ENCODE data around the gene PYCR2. TPM values are rescaled to one million over a fixed set of nuclear protein-coding genes. Genes with fewer than 3 reads are reported as not detected.

PYCR2 gene
- total and polyA plus RNA-seq, 11 donors: 53.6 to 89.0 (median 65.1) TPM

DNA sequence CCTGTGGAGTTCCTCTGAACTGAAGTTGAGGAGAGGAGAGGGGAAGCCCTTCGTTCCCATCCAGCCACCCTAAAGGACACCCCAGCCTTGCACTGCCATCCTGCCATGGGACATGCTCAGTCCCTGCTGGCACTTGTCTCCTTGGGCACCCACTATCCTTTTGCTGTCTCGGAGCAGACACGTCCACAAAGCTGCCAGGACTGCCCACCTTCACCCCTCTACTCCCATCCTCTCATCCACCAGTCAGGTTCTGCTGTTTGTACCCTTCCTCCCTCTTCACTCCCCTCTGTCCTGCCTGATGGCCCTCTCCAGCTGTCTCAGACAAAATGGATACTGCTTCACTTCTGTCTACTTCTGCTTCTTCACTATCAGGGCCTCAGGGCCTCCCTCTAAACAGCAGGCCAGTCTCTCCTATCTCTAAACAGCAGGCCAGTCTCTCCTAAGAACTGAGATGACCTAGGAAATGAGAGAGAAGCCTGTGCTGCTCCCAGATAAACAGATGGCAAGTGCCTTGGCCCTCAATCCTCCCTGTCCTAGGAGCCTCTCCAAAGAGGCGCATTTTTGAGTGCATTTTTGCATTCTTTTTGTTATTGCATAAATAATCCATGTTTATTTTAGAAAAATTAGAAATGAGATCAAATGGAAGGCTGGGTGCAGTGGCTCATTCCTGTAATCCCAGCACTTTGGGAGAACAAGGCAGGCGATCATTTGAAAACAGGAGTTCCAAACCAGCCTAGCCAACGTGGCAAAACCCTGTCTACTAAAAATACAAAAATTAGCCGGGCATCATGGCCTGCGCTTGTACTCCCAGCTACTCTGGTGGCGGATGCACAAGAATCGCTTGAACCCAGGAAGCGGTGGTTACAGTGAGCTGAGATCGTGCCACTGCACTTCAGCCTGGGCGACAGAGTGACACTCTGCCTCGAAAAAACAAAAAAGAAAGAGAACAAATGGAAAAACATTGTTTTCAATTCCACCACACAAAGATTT is 4.4 kb upstream of the PYCR2 start:
- DNase-seq (no peak), ATAC-seq (no peak)
- no peaks in the 10 kb centered on the region for H3K9me3 ChIP-seq
- H3K27me3 ChIP-seq: no peaks in the 10 kb centered on the region
- 87 to 92% (median 89%) methylated on average over 14 of the region's 14 CpGs for WGBS, 4 donors
- peaks cover 0 to 8% (median 4%) of the 10 kb centered on the region in 12 donors for H3K4me1 ChIP-seq
- no peaks in the 10 kb centered on the region for H3K36me3 ChIP-seq
- H3K4me3 ChIP-seq: no peak overlapping the region
- TF ChIP-seq POLR2A (IDR thresholded peaks at IDR 0.05): no peak
- TF ChIP-seq, protein P1, sequence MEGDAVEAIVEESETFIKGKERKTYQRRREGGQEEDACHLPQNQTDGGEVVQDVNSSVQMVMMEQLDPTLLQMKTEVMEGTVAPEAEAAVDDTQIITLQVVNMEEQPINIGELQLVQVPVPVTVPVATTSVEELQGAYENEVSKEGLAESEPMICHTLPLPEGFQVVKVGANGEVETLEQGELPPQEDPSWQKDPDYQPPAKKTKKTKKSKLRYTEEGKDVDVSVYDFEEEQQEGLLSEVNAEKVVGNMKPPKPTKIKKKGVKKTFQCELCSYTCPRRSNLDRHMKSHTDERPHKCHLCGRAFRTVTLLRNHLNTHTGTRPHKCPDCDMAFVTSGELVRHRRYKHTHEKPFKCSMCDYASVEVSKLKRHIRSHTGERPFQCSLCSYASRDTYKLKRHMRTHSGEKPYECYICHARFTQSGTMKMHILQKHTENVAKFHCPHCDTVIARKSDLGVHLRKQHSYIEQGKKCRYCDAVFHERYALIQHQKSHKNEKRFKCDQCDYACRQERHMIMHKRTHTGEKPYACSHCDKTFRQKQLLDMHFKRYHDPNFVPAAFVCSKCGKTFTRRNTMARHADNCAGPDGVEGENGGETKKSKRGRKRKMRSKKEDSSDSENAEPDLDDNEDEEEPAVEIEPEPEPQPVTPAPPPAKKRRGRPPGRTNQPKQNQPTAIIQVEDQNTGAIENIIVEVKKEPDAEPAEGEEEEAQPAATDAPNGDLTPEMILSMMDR (IDR thresholded peaks at IDR 0.05): no peak
- intact Hi-C loops (cut with DNase I): no loop called here
- no peak overlapping the region for H3K27ac ChIP-seq

DNA sequence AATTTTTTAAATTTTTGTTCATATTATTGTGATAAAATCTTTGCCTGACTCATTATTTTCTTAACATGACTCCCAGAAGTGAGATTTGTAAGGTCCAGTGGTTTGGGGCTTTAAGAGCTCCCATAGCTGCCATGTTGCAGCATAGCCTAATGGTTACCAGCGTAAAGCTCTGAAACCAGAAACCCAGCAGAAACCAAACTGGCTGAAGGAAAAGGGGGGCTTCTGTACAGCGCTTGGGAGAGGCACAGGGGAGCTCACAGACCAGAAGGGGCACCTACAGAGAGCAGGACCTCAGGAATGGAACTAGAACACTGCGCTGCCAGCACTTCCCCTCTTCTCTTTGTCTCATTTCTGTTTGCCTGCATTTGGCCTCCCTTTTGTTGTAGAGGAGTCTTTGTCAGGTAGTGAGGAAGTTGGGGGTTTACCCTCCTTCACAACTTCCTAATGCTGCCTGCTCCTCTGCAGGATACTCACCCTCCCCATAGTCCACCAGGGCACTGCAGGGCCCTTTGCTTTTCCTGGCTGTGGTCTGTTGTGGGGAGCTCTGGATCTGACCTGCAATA is 2.6 kb upstream of the PYCR2 start:
- peaks cover 0 to 8% (median 2%) of the 10 kb centered on the region in 9 donors for H3K36me3 ChIP-seq
- H3K4me1 ChIP-seq: peaks cover 0 to 23% (median 10%) of the 10 kb centered on the region in 12 donors
- 86 to 98% (median 89%) methylated on average over 3 of the region's 3 CpGs for WGBS, 4 donors

DNA sequence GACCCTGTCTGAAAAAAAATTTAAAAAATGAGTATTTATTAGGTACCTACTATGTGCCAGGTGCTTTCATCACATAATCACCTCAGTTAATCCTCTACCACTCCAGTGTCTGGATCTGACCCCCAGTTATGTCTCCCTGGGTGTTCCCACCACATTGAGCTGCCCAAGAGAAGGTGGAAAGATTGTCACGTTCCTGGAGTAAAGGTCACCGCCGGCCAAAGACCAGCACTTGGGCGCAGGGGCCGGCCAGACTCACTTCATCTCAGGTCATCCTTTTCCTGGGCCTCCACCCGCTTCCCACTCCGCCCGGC is 714 bp downstream of the PYCR2 start:
- 2 to 5% (median 3%) methylated on average over 8 of the region's 8 CpGs for WGBS, 4 donors
- TF ChIP-seq, protein P1 (IDR thresholded peaks at IDR 0.05): no peak
- TF ChIP-seq POLR2A (IDR thresholded peaks at IDR 0.05): no peak
- Histone ChIP-seq H3K27me3 (no peaks in the 10 kb centered on the region), H3K27ac (peak overlapping the region; percentile 67 to 97 (median 93)), H3K4me3 (peak overlapping the region; percentile 52 to 96 (median 82)), H3K4me1 (peaks cover 0 to 42% (median 19%) of the 10 kb centered on the region in 12 donors), H3K9me3 (no peaks in the 10 kb centered on the region), H3K36me3 (peaks cover 0 to 38% (median 21%) of the 10 kb centered on the region in 9 donors)
- peak in 1 of 4 donors; percentile 6 for ATAC-seq
- intact Hi-C loops (cut with DNase I): loop anchor here in 4 of 10 donors (5.0 kb wide), 4 partner anchors 41 to 146 kb away; partner anchors contain the start of genes TMEM63A (in 2 of the 4) and SRP9 (in 1 of the 4)
- DNase-seq: no peak

More for the DNA sequence above, 2.6 kb upstream of the PYCR2 start:
- DNase-seq (no peak), ATAC-seq (no peak)
- Histone ChIP-seq H3K27ac (no peak overlapping the region), H3K4me3 (no peak overlapping the region), H3K27me3 (no peaks in the 10 kb centered on the region), H3K9me3 (no peaks in the 10 kb centered on the region)
- TF ChIP-seq POLR2A (IDR thresholded peaks at IDR 0.05): no peak
- TF ChIP-seq, protein P1 (IDR thresholded peaks at IDR 0.05): no peak
- intact Hi-C loops (cut with DNase I): no loop called here

All from heart left ventricle (tissue), 16 donors.